Islet precursor cell (in vitro differentiated cells): ENCODE data around the gene SPANXA2.
"Not testable (repeated sequence)": the region's sequence is repeated elsewhere in the genome, so short reads cannot be mapped to it uniquely, and the experiment has no call there.

ENCODE experiments used
- DNase-seq: peaks from one replicate; pipeline ENCODE4 v3.0.0-alpha.2; 2018

The SPANXA2 gene, protein sequence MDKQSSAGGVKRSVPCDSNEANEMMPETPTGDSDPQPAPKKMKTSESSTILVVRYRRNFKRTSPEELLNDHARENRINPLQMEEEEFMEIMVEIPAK

GRCh38 chrX:141589408-141589807, at the start of gene SPANXA2:
SPANXA2 (plus strand) TSS chrX:141589708; CDS start chrX:141589768, 60 bp downstream.
- not testable (repeated sequence) for DNase-seq

DNA sequence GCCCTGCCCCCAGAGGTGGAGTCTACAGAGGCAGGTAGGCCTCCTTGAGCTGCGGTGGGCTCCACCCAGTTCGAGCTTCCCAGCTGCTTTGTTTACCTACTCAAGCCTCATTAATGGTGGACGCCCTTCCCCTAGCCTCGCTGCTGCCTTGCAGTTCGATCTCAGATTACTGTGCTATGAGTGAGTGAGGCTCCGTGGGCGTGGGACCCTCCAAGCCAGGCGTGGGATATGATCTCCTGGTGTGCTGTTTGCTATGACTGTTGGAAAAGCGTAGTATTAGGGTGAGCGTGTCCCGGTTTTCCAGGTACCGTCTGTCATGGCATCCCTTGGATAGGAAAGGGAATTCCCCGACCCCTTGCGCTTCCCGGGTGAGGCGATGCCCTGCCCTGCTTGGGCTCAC, 47.0 kb upstream of the SPANXA2 start:
- not testable (repeated sequence) for DNase-seq

- DNase-seq, result not testable (repeated sequence)
Measured at GRCh38 chrX:141584638-141585037, 4.9 kb upstream of the SPANXA2 start, which contains the start of gene SPANXA1. SPANXA1 (minus strand) TSS chrX:141584738; CDS start chrX:141584678, 60 bp downstream.

DNA sequence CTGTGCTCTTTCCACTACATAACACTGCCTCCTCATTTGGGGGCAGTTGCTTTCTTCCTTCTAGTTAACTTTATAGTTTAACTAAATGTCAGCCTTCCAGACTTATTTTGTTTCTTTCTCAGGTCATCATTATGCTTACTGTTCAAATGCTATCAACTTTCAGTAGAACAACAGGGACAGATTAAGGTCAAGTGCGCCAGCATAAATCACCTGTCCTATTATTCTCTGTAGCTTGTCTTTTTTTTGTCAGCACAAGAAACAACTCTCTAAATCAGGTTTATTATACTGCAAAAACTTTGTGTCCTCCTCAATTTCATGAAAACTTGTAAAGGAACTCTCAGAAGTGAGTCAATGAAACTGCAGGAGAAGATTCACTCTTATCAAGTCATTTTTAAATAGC, 19.6 kb downstream of the SPANXA2 start:
- no peak for DNase-seq

DNA sequence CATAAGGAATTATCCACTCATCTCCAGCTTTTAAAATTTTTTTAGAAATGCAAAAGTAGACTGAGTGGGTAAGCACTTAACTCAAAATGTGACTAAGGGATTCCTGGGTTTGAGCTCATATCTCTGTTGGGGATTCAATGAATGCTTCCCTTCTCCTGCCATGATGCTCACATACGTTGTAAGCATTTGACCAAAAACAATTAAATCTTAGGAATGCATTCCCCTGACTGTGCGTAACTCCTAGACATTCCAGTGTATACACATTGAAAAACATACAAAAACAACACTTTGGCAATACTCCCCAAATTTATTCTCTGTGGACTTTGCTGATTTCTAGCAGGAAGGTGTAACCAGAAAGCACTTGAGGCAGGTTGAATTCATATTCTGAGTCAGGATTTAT, 29.8 kb downstream of the SPANXA2 start:
- no peak for DNase-seq

DNA sequence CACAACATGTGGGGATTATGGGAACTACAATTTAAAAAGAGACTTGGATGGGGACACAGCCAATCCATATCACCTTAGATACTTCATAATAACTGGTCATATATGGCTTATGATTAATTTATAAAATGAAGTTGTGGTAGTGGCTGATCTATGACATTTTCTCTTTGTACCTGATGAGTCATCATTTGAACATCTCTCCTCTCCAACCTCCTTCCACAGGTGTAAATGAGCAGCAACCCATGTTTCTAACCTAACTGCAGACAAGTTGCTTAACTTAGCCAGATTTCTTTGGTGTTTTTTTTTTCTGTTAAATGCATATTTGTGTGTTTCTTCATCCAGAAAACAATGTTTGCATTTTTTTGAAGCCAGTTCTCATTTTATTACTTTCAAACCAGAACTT, 42.6 kb downstream of the SPANXA2 start:
- DNase-seq, result no peak

GRCh38 chrX:141638550-141638949, 49.0 kb downstream of the SPANXA2 start:
- DNase-seq, result no peak
